ENCODE measurements around the gene PPIG. TPM values are rescaled to one million over a fixed set of nuclear protein-coding genes. Genes with fewer than 3 reads are reported as not detected.

PPIG gene
- total RNA-seq, 1 donor from 2014 or later, result 14.7 TPM

- Histone ChIP-seq H3K36me3 (ENCODE audit: control insufficient read depth, insufficient read depth, low read length) (no peaks in the 10 kb centered on the region), H3K27me3 (ENCODE audit: control insufficient read depth, insufficient read depth, low read length) (no peaks in the 10 kb centered on the region), H3K4me3 (ENCODE audit: low read depth, low read length) (no peak overlapping the region)
- DNase-seq (ENCODE audit: low read depth) (no peak), FAIRE-seq (no peak)
- TF ChIP-seq CTCF (IDR thresholded peaks at IDR 0.05; ENCODE audit: insufficient read depth, low read length, severe bottlenecking), result no peak
These were observed 63.3 kb downstream of the PPIG start for GRCh38 chr2:169647496-169647895.

- no peak overlapping the region for H3K4me3 ChIP-seq (ENCODE audit: low read depth, low read length)
- DNase-seq (ENCODE audit: low read depth), result no peak
- TF ChIP-seq CTCF (IDR thresholded peaks at IDR 0.05; ENCODE audit: insufficient read depth, low read length, severe bottlenecking), result no peak
- no peak for FAIRE-seq
- no peaks in the 10 kb centered on the region for H3K36me3 ChIP-seq (ENCODE audit: control insufficient read depth, insufficient read depth, low read length)
- no peaks in the 10 kb centered on the region for H3K27me3 ChIP-seq (ENCODE audit: control insufficient read depth, insufficient read depth, low read length)
These were observed 65.1 kb downstream of the PPIG start for GRCh38 chr2:169649278-169649677.

GRCh38 chr2:169653636-169654035 is 69.5 kb downstream of the PPIG start:
- FAIRE-seq, result no peak
- Histone ChIP-seq H3K36me3 (ENCODE audit: control insufficient read depth, insufficient read depth, low read length) (no peaks in the 10 kb centered on the region), H3K4me3 (ENCODE audit: low read depth, low read length) (no peak overlapping the region), H3K27me3 (ENCODE audit: control insufficient read depth, insufficient read depth, low read length) (no peaks in the 10 kb centered on the region)
- DNase-seq (ENCODE audit: low read depth), result peak; percentile 65
- no peak for TF ChIP-seq CTCF (IDR thresholded peaks at IDR 0.05; ENCODE audit: insufficient read depth, low read length, severe bottlenecking)

- DNase-seq (ENCODE audit: low read depth) (no peak), FAIRE-seq (no peak)
- TF ChIP-seq CTCF (IDR thresholded peaks at IDR 0.05; ENCODE audit: insufficient read depth, low read length, severe bottlenecking), result no peak
- Histone ChIP-seq H3K27me3 (ENCODE audit: control insufficient read depth, insufficient read depth, low read length) (no peaks in the 10 kb centered on the region), H3K4me3 (ENCODE audit: low read depth, low read length) (no peak overlapping the region), H3K36me3 (ENCODE audit: control insufficient read depth, insufficient read depth, low read length) (no peaks in the 10 kb centered on the region)
These were observed 72.0 kb downstream of the PPIG start for GRCh38 chr2:169656164-169656563.

GRCh38 chr2:169658877-169659276 is 74.7 kb downstream of the PPIG start:
- no peaks in the 10 kb centered on the region for H3K27me3 ChIP-seq (ENCODE audit: control insufficient read depth, insufficient read depth, low read length)
- DNase-seq (ENCODE audit: low read depth), result no peak
- no peak for FAIRE-seq
- no peaks in the 10 kb centered on the region for H3K36me3 ChIP-seq (ENCODE audit: control insufficient read depth, insufficient read depth, low read length)
- no peak for TF ChIP-seq CTCF (IDR thresholded peaks at IDR 0.05; ENCODE audit: insufficient read depth, low read length, severe bottlenecking)
- H3K4me3 ChIP-seq (ENCODE audit: low read depth, low read length), result no peak overlapping the region

- no peak overlapping the region for H3K4me3 ChIP-seq (ENCODE audit: low read depth, low read length)
- H3K36me3 ChIP-seq (ENCODE audit: control insufficient read depth, insufficient read depth, low read length), result no peaks in the 10 kb centered on the region
- no peak for TF ChIP-seq CTCF (IDR thresholded peaks at IDR 0.05; ENCODE audit: insufficient read depth, low read length, severe bottlenecking)
- no peaks in the 10 kb centered on the region for H3K27me3 ChIP-seq (ENCODE audit: control insufficient read depth, insufficient read depth, low read length)
- DNase-seq (ENCODE audit: low read depth) (no peak), FAIRE-seq (no peak)
These were observed 75.2 kb downstream of the PPIG start for GRCh38 chr2:169659320-169659719.
